ENCODE results near the gene STRN3.
A peak's percentile ranks its signal among the peaks of the same experiment; 100 is the strongest.
"Not testable (repeated sequence)": the region's sequence is repeated elsewhere in the genome, so short reads cannot be mapped to it uniquely, and the experiment has no call there.

The STRN3 gene

DNA sequence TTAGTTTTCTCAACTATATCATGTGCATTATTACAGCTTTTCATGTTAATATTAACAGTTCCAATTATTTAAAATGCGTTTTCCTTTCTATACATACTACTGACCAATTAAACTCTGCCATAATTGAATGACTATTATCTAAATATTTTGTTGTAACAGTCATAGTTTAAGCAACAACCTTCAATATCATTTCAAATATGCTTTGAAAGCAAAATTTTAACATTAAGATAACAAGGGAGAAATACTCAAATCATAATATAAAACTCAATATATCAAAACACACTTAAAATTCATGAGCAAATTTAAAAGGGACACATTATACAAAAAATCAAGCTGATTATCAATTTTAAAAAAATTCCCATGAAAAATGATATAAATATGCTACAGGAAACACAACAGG is 111.4 kb downstream of the STRN3 start:
- TF ChIP-seq, protein P1, sequence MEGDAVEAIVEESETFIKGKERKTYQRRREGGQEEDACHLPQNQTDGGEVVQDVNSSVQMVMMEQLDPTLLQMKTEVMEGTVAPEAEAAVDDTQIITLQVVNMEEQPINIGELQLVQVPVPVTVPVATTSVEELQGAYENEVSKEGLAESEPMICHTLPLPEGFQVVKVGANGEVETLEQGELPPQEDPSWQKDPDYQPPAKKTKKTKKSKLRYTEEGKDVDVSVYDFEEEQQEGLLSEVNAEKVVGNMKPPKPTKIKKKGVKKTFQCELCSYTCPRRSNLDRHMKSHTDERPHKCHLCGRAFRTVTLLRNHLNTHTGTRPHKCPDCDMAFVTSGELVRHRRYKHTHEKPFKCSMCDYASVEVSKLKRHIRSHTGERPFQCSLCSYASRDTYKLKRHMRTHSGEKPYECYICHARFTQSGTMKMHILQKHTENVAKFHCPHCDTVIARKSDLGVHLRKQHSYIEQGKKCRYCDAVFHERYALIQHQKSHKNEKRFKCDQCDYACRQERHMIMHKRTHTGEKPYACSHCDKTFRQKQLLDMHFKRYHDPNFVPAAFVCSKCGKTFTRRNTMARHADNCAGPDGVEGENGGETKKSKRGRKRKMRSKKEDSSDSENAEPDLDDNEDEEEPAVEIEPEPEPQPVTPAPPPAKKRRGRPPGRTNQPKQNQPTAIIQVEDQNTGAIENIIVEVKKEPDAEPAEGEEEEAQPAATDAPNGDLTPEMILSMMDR (IDR thresholded peaks at IDR 0.05; ENCODE audit: low read depth, low read length), result no peak
- no peak for DNase-seq (ENCODE audit: extremely low read depth, low read depth)

DNA sequence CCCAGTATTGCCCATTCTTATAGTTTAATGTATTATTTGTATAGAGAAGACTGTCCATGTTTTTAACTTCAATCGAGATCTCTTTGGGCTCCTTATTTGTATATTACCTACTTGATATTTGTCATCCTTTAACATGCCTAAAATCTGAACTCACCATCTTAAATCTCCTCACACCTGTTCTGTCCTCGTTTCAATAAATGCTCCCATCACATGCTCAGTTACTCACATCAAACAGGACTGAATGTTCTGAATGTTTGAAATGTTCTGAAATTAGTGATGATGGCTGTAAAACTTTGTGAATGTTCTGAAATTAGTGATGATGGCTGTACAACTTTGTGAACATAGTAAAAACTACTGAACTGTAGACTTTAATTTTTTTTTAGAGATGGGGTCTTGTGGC is 117.4 kb downstream of the STRN3 start:
- TF ChIP-seq, protein P1 (IDR thresholded peaks at IDR 0.05; ENCODE audit: low read depth, low read length), result no peak
- DNase-seq (ENCODE audit: extremely low read depth, low read depth), result no peak

DNA sequence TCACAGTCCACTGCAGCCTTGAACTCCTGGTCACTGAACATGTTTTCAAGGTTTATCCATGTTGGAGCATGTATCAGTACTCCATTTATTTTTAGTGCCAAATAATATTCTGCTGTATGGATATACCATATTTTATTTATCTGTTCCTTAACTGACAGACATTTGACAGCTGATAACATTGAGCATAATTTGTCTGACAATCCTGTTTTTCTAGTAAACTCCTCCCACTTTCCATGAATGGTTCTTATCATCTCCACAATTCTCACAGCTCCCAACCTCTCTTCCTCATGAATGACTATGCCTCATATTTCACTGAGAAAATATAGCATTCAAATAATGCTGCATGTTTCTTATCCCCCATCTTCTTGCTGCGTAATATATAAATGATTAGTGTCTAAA is 118.5 kb downstream of the STRN3 start:
- no peak for DNase-seq (ENCODE audit: extremely low read depth, low read depth)
- TF ChIP-seq, protein P1 (IDR thresholded peaks at IDR 0.05; ENCODE audit: low read depth, low read length), result no peak

DNA sequence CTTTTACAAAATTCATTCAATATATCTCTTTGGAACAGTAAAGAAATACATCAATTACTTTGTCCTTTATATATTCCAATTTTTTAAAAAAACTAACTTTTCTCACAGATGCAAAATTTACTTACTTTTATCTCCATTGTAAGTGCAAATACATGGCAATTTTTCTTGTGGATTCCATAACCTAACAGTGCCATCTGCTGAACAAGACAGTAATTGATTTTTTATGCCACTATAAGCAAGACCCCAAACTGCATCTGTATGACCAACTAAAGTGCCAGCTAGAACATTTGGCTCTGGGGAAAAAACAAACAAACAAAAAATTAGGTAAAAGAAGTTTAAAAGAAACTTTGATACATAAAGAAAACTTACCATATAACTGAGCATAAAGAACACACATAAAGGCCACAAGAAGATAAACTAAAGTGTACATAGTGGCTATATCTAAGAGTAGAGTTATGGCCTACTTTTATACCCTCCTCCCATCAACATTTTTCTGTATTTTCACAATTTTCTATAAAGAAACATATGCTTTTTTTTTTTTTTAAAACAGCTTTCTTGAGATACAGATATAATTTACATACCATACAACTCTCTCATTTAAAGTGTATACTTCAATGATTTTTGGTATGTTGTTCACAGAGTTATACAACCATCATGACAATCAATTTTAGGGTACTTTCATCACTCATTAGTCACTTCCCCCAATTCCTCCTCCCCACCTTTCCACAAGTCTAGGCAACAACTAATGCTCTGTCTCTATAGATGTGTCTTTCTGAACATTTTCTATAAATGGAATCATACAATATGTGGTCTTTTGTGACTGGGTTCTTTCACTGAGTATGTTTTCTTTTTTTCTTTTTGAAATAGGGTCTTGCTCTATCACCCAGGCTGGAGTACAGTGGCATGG is 119.2 kb downstream of the STRN3 start:
- no peak for DNase-seq (ENCODE audit: extremely low read depth, low read depth)
- TF ChIP-seq, protein P1 (IDR thresholded peaks at IDR 0.05; ENCODE audit: low read depth, low read length), result peak; percentile 11

DNA sequence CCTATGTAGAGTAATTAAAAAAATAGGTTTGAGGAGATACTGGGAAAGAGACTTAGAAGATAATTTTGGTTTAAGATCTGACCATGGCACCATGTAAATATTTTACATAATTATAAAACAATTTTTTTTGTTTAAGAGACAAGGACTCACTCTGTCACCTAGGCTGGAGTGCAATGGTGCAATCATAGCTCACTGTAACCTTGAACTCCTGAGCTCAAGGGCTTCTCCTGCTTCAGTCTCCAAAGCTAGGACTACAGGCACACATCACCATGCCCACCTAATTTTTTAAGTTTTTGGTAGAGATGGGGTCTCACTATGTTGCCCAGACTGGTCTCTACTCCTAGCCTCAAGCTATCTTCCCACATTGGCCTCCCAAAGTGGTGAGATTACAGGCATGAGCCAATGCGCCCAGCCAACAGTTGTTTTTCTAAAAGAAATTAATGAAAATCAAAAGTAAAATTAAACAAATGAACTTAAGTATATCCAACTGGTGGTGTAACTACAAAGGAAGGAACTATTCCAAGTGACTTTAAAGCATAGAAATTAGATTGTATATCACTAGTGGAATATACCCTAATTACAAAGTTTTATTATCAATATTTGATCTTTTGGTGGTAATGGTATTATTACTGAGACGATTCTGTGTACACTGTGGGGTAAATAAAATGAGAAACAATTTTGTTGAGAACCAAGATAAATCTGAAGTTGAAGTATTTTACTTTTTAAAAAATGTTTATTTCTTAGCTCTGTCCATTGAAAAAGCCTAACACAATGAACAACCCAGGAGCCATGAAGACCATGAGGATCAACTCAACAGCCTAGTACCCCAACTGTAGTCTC is 122.7 kb downstream of the STRN3 start:
- DNase-seq (ENCODE audit: extremely low read depth, low read depth), result no peak
- TF ChIP-seq, protein P1 (IDR thresholded peaks at IDR 0.05; ENCODE audit: low read depth, low read length), result no peak

DNA sequence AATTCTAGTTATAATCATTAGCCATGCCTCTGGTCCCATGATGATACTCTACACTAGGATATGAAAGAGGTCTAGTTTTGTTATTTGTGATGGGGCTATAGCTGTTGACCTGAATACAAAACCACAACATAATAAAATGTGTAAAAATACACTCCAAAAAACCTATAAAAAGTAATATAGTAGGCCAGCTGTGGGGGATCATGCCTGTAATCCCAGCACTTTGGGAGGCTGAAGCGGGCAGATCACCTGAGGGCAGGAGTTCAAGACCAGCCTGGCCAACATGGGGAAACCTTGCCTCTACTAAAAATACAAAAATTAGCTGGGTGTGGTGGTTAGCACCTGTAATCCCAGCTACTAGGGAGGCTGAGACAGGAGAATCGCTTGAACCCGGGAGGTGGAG is 129.1 kb downstream of the STRN3 start:
- DNase-seq (ENCODE audit: extremely low read depth, low read depth), result not testable (repeated sequence)

DNA sequence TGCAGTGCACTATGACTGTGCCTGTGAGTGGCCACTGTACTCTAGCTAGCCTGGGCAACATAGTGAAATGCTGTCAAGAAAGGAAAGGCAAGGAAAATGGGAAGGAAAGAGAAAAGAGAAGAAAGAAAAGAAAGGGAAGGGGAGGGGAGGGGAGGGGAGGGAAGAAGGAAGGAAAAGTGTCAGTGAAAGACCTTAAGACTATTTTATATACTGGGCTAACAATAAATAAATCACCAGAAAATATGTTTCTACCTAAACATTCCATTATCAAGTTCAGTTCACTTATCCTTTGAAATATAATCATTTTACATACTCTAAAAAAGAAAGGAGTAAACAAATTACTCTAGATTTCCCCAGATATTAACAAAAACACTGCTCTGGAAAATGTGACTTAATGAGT is 129.7 kb downstream of the STRN3 start:
- no peak for DNase-seq (ENCODE audit: extremely low read depth, low read depth)
- TF ChIP-seq, protein P1 (IDR thresholded peaks at IDR 0.05; ENCODE audit: low read depth, low read length), result no peak

Data from AG09319 (cell line).